Measurements from ENCODE around the gene GHRL. TPM values are rescaled to one million over a fixed set of nuclear protein-coding genes. Genes with fewer than 3 reads are reported as not detected.

The GHRL gene
- total RNA-seq, 1 experiment from 2014 or later, result not detected

- H2AFZ ChIP-seq, result no peak overlapping the region
- POLR2A ChIA-PET (ENCODE audit: unreplicated experiment), result no interaction called here
Measured at GRCh38 chr3:10251006-10251405, 41.7 kb downstream of the GHRL start.

GRCh38 chr3:10249833-10250232 lies 42.9 kb downstream of the GHRL start:
- no peak overlapping the region for H3K27ac ChIP-seq
- H4K20me1 ChIP-seq (ENCODE audit: insufficient read depth), result no peaks in the 10 kb centered on the region; the same call in 1 of the 2 replicates
- peaks cover 6% of the 10 kb centered on the region for H3F3A ChIP-seq (ENCODE audit: insufficient read depth, low read depth)
- TF ChIP-seq CTCF (conservative IDR thresholded peaks at IDR 0.05) (no peak), EZH2 (IDR thresholded peaks at IDR 0.05; ENCODE audit: low read depth) (no peak)
- intact Hi-C loops (cut with micrococcal nuclease; ENCODE audit: unreplicated experiment), result no loop called here
- peaks cover 15% of the 10 kb centered on the region for H3K9me3 ChIP-seq (ENCODE audit: insufficient read depth, low read depth)
- H2AFZ ChIP-seq, result peak overlapping the region; percentile 90; the same call in 1 of the 2 replicates
- H3K9me2 ChIP-seq (ENCODE audit: insufficient read depth), result no peaks in the 10 kb centered on the region
- 0 out of 2 replicates have a peak, but pooled peaks cover 6% of the 10 kb centered on the region for H3K36me3 ChIP-seq (ENCODE audit: low read depth)
- peaks cover 17% of the 10 kb centered on the region for H3K4me1 ChIP-seq (replicated peaks; ENCODE audit: insufficient read depth)
- ChIA-PET POLR2A (ENCODE audit: unreplicated experiment) (no interaction called here), CTCF (no interaction called here)
- no peak for DNase-seq
- H3K4me3 ChIP-seq, result peak overlapping the region; percentile 80
- H3K27me3 ChIP-seq (ENCODE audit: insufficient read depth, low read depth), result no peaks in the 10 kb centered on the region
- peak overlapping the region; percentile 82 for H3K4me2 ChIP-seq
- BruUV-seq (replicated peaks), result no TSS peak
- peaks cover 26% of the 10 kb centered on the region for H3K79me2 ChIP-seq (ENCODE audit: low read depth)

More at GRCh38 chr3:10251006-10251405, 41.7 kb downstream of the GHRL start:
- H3K9me3 ChIP-seq (ENCODE audit: insufficient read depth, low read depth), result peaks cover 5% of the 10 kb centered on the region; the same call in 1 of the 2 replicates
- no peak for TF ChIP-seq CTCF (conservative IDR thresholded peaks at IDR 0.05)
- no peak for TF ChIP-seq EZH2 (IDR thresholded peaks at IDR 0.05; ENCODE audit: low read depth)
- no peaks in the 10 kb centered on the region; the same call in 1 of the 2 replicates for H3F3A ChIP-seq (ENCODE audit: insufficient read depth, low read depth)
- intact Hi-C loops (cut with micrococcal nuclease; ENCODE audit: unreplicated experiment), result no loop called here
- no peak for DNase-seq
- BruUV-seq (replicated peaks), result no TSS peak
- peaks cover 7% of the 10 kb centered on the region for H4K20me1 ChIP-seq (ENCODE audit: insufficient read depth)
- peak overlapping the region; percentile 82 for H3K4me2 ChIP-seq
- no peak overlapping the region for H3K27ac ChIP-seq
- peak overlapping the region; percentile 80; the same call in 1 of the 2 replicates for H3K4me3 ChIP-seq
- H3K27me3 ChIP-seq (ENCODE audit: insufficient read depth, low read depth), result no peaks in the 10 kb centered on the region
- H3K79me2 ChIP-seq (ENCODE audit: low read depth), result peaks cover 32% of the 10 kb centered on the region
- H3K9me2 ChIP-seq (ENCODE audit: insufficient read depth), result no peaks in the 10 kb centered on the region
- peaks cover 17% of the 10 kb centered on the region for H3K4me1 ChIP-seq (replicated peaks; ENCODE audit: insufficient read depth)
- 0 out of 2 replicates have a peak, but pooled peaks cover 2% of the 10 kb centered on the region for H3K36me3 ChIP-seq (ENCODE audit: low read depth)
- CTCF ChIA-PET, result no interaction called here

- ChIA-PET POLR2A (ENCODE audit: unreplicated experiment) (no interaction called here), CTCF (no interaction called here)
- Histone ChIP-seq H3K79me2 (ENCODE audit: low read depth) (peaks cover 26% of the 10 kb centered on the region), H4K20me1 (ENCODE audit: insufficient read depth) (no peaks in the 10 kb centered on the region; the same call in 1 of the 2 replicates), H3K4me1 (replicated peaks; ENCODE audit: insufficient read depth) (peaks cover 17% of the 10 kb centered on the region), H3K4me2 (peak overlapping the region; percentile 82), H3K27ac (no peak overlapping the region), H3K9me3 (ENCODE audit: insufficient read depth, low read depth) (peaks cover 22% of the 10 kb centered on the region), H3K9me2 (ENCODE audit: insufficient read depth) (no peaks in the 10 kb centered on the region), H2AFZ (peak overlapping the region; percentile 90), H3K4me3 (peak overlapping the region; percentile 80), H3F3A (ENCODE audit: insufficient read depth, low read depth) (peaks cover 12% of the 10 kb centered on the region), H3K27me3 (ENCODE audit: insufficient read depth, low read depth) (no peaks in the 10 kb centered on the region), H3K36me3 (ENCODE audit: low read depth) (peaks cover 12% of the 10 kb centered on the region; the same call in 1 of the 2 replicates)
- peak in 1 of 2 experiments; percentile 16 for DNase-seq
- no peak for TF ChIP-seq EZH2 (IDR thresholded peaks at IDR 0.05; ENCODE audit: low read depth)
- no peak for TF ChIP-seq CTCF (conservative IDR thresholded peaks at IDR 0.05)
- intact Hi-C loops (cut with micrococcal nuclease; ENCODE audit: unreplicated experiment), result no loop called here
- no TSS peak for BruUV-seq (replicated peaks)
Measured at GRCh38 chr3:10248984-10249748, 43.6 kb downstream of the GHRL start.

Measured in PC-9 (cell line).